Subcutaneous abdominal adipose tissue (tissue), 5 donors: ENCODE results near the gene EFCAB3.
"Not testable (repeated sequence)": the region's sequence is repeated elsewhere in the genome, so short reads cannot be mapped to it uniquely, and the experiment has no call there.

Source experiments
- H3K27ac ChIP-seq: one replicate; pipeline ENCODE4 v1.7.0; 2013; ENCODE audit warnings: low read depth, mild to moderate bottlenecking, inconsistent platforms, low read length, moderate library complexity
- H3K27me3 ChIP-seq, 5 donors: one replicate each; pipeline ENCODE4 v1.7.0; 2013; ENCODE audit warnings: low read length in 5 of 5, inconsistent platforms in 1 of 5; ENCODE audit not compliant: control insufficient read depth in 5 of 5, insufficient read depth in 4 of 5
- H3K36me3 ChIP-seq, 5 donors: one replicate each; pipeline ENCODE4 v1.7.0; 2013; ENCODE audit warnings: low read length in 5 of 5; ENCODE audit not compliant: control insufficient read depth in 5 of 5, insufficient read depth in 5 of 5
- H3K4me1 ChIP-seq, 5 donors: one replicate each; pipeline ENCODE4 v1.7.0; 2013; ENCODE audit warnings: low read length in 5 of 5, mild to moderate bottlenecking in 3 of 5, moderate library complexity in 1 of 5; ENCODE audit not compliant: control insufficient read depth in 5 of 5, insufficient read depth in 5 of 5
- H3K4me3 ChIP-seq, 5 donors: one replicate each; pipeline ENCODE4 v1.7.0; 2013; ENCODE audit warnings: low read length in 5 of 5, low read depth in 1 of 5
- H3K9ac ChIP-seq, 5 donors: one replicate each; pipeline ENCODE4 v1.7.0; 2013; ENCODE audit warnings: low read length in 5 of 5, mild to moderate bottlenecking in 4 of 5, moderate library complexity in 3 of 5
- H3K9me3 ChIP-seq, 5 donors: one replicate each; pipeline ENCODE4 v1.7.0; 2013; ENCODE audit warnings: low read length in 5 of 5; ENCODE audit not compliant: control insufficient read depth in 5 of 5
- donor health status: healthy.
- donor health status: healthy.
- donor health status: healthy.
- donor health status: healthy.
- donor health status: healthy.

EFCAB3 gene

DNA sequence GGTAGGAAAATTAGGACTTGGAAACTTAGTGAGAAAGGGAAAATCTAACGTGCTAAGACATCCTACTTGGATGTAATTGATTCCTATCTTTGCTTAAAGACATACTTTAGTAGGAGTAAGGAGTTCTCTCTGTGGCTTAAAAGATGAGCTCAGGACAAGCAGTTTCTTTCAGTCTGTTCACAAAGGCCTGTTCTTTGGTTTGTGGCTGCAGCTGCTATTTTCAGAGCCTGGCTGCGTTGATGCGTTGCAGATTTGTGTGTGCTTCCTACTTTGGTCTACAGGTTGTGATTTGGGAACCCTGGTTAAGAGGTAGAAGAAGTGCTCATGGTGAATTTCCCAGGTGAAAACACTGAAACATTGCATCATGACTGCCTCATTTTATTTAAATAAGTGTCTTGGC is 73.8 kb downstream of the EFCAB3 start:
- not testable (repeated sequence) for H3K27me3 ChIP-seq, H3K27ac ChIP-seq, H3K36me3 ChIP-seq, H3K9me3 ChIP-seq, H3K9ac ChIP-seq, H3K4me3 ChIP-seq, H3K4me1 ChIP-seq

- Histone ChIP-seq H3K9me3 (no peaks in the 10 kb centered on the region), H3K4me3 (no peak overlapping the region), H3K27me3 (no peaks in the 10 kb centered on the region), H3K36me3 (no peaks in the 10 kb centered on the region), H3K27ac (no peak overlapping the region), H3K9ac (no peak overlapping the region), H3K4me1 (no peaks in the 10 kb centered on the region)
These were observed 75.7 kb downstream of the EFCAB3 start for GRCh38 chr17:62456016-62456415.

- H3K9ac ChIP-seq, H3K27ac ChIP-seq, H3K4me1 ChIP-seq, H3K36me3 ChIP-seq, H3K27me3 ChIP-seq, H3K4me3 ChIP-seq, H3K9me3 ChIP-seq: not testable (repeated sequence)
These were observed 78.1 kb downstream of the EFCAB3 start for GRCh38 chr17:62458483-62458882.

- not testable (repeated sequence) for H3K4me1 ChIP-seq
These were observed 84.1 kb downstream of the EFCAB3 start for GRCh38 chr17:62464422-62464821.

GRCh38 chr17:62465271-62465670 is 84.9 kb downstream of the EFCAB3 start:
- not testable (repeated sequence) for H3K36me3 ChIP-seq, H3K4me3 ChIP-seq, H3K27ac ChIP-seq, H3K4me1 ChIP-seq, H3K9ac ChIP-seq, H3K27me3 ChIP-seq, H3K9me3 ChIP-seq

More at GRCh38 chr17:62464422-62464821, 84.1 kb downstream of the EFCAB3 start:
- not testable (repeated sequence) for H3K27ac ChIP-seq, H3K27me3 ChIP-seq, H3K4me3 ChIP-seq, H3K9ac ChIP-seq, H3K36me3 ChIP-seq, H3K9me3 ChIP-seq
